Measurements from ENCODE around the gene RBM24. TPM values are rescaled to one million over a fixed set of nuclear protein-coding genes. Genes with fewer than 3 reads are reported as not detected.

Gene RBM24
- total and polyA plus RNA-seq, 9 of the 15 experiments (the other 6 are each of a cell fraction or from before 2014, with no cell fraction given): not detected

DNA sequence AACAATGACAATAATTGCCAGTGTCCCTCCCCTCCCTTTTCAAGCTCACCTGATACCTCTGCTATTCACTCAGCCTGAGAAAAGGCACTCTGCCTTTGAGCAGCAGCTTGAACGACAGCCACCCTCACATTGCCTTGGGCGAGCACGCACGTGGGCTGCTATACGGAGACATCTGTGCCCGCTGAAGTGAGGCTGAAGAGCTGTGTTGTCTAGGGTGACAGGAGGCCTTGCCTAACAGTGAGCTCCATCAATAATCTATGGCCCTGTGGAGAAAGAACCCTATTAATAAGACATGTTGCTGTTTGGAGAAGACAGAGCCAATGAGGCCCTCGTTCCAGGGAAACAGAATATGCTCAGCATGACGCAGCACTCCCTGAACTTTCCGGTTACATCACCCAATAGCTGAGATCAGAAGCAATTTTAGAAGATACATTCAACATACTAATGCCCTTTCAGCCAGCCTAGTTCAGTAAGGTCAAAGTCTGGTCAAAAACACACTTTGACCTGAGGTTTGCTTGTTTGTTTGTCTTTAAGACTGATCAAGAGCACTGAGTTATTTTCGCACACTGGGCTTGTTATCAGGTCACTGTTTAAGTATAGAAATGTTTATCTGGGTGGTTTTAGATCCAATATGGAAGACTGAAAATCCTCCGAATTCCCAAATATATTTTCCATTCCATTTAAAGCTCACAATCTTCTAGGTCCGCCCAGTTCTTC, 30.6 kb downstream of the RBM24 start:
- no peak overlapping the region for H3K9ac ChIP-seq (ENCODE audit: insufficient read depth in 1 of 2, low read depth in 2 of 2, low read length in 2 of 2)
- in situ Hi-C loops (cut with MboI): no loop called here
- 27% methylated on average over 12 of the region's 12 CpGs for WGBS (ENCODE audit: insufficient coverage, low coverage, missing lambda C conversion rate)
- TF ChIP-seq, protein P1, sequence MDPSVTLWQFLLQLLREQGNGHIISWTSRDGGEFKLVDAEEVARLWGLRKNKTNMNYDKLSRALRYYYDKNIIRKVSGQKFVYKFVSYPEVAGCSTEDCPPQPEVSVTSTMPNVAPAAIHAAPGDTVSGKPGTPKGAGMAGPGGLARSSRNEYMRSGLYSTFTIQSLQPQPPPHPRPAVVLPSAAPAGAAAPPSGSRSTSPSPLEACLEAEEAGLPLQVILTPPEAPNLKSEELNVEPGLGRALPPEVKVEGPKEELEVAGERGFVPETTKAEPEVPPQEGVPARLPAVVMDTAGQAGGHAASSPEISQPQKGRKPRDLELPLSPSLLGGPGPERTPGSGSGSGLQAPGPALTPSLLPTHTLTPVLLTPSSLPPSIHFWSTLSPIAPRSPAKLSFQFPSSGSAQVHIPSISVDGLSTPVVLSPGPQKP (CRISPR knock-in tag; IDR thresholded peaks at IDR 0.05): no peak
- TF ChIP-seq, protein P2, sequence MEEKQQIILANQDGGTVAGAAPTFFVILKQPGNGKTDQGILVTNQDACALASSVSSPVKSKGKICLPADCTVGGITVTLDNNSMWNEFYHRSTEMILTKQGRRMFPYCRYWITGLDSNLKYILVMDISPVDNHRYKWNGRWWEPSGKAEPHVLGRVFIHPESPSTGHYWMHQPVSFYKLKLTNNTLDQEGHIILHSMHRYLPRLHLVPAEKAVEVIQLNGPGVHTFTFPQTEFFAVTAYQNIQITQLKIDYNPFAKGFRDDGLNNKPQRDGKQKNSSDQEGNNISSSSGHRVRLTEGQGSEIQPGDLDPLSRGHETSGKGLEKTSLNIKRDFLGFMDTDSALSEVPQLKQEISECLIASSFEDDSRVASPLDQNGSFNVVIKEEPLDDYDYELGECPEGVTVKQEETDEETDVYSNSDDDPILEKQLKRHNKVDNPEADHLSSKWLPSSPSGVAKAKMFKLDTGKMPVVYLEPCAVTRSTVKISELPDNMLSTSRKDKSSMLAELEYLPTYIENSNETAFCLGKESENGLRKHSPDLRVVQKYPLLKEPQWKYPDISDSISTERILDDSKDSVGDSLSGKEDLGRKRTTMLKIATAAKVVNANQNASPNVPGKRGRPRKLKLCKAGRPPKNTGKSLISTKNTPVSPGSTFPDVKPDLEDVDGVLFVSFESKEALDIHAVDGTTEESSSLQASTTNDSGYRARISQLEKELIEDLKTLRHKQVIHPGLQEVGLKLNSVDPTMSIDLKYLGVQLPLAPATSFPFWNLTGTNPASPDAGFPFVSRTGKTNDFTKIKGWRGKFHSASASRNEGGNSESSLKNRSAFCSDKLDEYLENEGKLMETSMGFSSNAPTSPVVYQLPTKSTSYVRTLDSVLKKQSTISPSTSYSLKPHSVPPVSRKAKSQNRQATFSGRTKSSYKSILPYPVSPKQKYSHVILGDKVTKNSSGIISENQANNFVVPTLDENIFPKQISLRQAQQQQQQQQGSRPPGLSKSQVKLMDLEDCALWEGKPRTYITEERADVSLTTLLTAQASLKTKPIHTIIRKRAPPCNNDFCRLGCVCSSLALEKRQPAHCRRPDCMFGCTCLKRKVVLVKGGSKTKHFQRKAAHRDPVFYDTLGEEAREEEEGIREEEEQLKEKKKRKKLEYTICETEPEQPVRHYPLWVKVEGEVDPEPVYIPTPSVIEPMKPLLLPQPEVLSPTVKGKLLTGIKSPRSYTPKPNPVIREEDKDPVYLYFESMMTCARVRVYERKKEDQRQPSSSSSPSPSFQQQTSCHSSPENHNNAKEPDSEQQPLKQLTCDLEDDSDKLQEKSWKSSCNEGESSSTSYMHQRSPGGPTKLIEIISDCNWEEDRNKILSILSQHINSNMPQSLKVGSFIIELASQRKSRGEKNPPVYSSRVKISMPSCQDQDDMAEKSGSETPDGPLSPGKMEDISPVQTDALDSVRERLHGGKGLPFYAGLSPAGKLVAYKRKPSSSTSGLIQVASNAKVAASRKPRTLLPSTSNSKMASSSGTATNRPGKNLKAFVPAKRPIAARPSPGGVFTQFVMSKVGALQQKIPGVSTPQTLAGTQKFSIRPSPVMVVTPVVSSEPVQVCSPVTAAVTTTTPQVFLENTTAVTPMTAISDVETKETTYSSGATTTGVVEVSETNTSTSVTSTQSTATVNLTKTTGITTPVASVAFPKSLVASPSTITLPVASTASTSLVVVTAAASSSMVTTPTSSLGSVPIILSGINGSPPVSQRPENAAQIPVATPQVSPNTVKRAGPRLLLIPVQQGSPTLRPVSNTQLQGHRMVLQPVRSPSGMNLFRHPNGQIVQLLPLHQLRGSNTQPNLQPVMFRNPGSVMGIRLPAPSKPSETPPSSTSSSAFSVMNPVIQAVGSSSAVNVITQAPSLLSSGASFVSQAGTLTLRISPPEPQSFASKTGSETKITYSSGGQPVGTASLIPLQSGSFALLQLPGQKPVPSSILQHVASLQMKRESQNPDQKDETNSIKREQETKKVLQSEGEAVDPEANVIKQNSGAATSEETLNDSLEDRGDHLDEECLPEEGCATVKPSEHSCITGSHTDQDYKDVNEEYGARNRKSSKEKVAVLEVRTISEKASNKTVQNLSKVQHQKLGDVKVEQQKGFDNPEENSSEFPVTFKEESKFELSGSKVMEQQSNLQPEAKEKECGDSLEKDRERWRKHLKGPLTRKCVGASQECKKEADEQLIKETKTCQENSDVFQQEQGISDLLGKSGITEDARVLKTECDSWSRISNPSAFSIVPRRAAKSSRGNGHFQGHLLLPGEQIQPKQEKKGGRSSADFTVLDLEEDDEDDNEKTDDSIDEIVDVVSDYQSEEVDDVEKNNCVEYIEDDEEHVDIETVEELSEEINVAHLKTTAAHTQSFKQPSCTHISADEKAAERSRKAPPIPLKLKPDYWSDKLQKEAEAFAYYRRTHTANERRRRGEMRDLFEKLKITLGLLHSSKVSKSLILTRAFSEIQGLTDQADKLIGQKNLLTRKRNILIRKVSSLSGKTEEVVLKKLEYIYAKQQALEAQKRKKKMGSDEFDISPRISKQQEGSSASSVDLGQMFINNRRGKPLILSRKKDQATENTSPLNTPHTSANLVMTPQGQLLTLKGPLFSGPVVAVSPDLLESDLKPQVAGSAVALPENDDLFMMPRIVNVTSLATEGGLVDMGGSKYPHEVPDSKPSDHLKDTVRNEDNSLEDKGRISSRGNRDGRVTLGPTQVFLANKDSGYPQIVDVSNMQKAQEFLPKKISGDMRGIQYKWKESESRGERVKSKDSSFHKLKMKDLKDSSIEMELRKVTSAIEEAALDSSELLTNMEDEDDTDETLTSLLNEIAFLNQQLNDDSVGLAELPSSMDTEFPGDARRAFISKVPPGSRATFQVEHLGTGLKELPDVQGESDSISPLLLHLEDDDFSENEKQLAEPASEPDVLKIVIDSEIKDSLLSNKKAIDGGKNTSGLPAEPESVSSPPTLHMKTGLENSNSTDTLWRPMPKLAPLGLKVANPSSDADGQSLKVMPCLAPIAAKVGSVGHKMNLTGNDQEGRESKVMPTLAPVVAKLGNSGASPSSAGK (IDR thresholded peaks at IDR 0.05): peak; percentile 96
- TF ChIP-seq LEF1 (IDR thresholded peaks at IDR 0.05): peak; percentile 61; the same call in 1 of the 2 replicates
- TF ChIP-seq KDM1A (IDR thresholded peaks at IDR 0.05): no peak
- TF ChIP-seq MCM2 (IDR thresholded peaks at IDR 0.05; ENCODE audit: low read depth): no peak
- TF ChIP-seq, protein P3, sequence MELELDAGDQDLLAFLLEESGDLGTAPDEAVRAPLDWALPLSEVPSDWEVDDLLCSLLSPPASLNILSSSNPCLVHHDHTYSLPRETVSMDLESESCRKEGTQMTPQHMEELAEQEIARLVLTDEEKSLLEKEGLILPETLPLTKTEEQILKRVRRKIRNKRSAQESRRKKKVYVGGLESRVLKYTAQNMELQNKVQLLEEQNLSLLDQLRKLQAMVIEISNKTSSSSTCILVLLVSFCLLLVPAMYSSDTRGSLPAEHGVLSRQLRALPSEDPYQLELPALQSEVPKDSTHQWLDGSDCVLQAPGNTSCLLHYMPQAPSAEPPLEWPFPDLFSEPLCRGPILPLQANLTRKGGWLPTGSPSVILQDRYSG (tag; conservative IDR thresholded peaks at IDR 0.05; ENCODE audit: low read depth): no peak
- TF ChIP-seq MCM5 (IDR thresholded peaks at IDR 0.05; ENCODE audit: low read depth): no peak
- TF ChIP-seq ARID1B (IDR thresholded peaks at IDR 0.05): peak; percentile 53

More for the DNA sequence above, 30.6 kb downstream of the RBM24 start:
- CTCF ChIA-PET (ENCODE audit: low intra/inter-chr PET ratio): no interaction called here
- H3K4me3 ChIP-seq: no peak overlapping the region
- no peaks in the 10 kb centered on the region for H4K20me1 ChIP-seq (replicated peaks; ENCODE audit: control insufficient read depth, insufficient read depth, low read length)
- DNase-seq (ENCODE audit: extremely low read depth in 1 of 4, low spot score in 3 of 4) (peak; percentile 25 to 42 (median 38)), ATAC-seq (peak; percentile 90), FAIRE-seq (peak; percentile 72)
- POLR2A ChIA-PET: no interaction called here
- BruUV-seq (replicated peaks): no TSS peak
- H3K27ac ChIP-seq (ENCODE audit: extremely low read depth, low read depth, low read length): peak overlapping the region; percentile 32; the same call in 1 of the 3 replicates
- H3K4me1 ChIP-seq (replicated peaks in 1 of 2; ENCODE audit: control insufficient read depth in 2 of 2, insufficient read depth in 2 of 2, low read length in 2 of 2): peaks cover 0 to 9% of the 10 kb centered on the region in 2 experiments; a peak in 3 of 5 replicates
- H2AFZ ChIP-seq (ENCODE audit: low read depth, low read length): peak overlapping the region; percentile 73
- no peaks in the 10 kb centered on the region for H3K9me3 ChIP-seq (replicated peaks; ENCODE audit: control insufficient read depth, insufficient read depth, low read depth, low read length)
- peak overlapping the region; percentile 50 for H3K4me2 ChIP-seq (ENCODE audit: insufficient read depth, low read length)
- no peaks in the 10 kb centered on the region for H3K36me3 ChIP-seq (ENCODE audit: control insufficient read depth, insufficient read depth, low read length)
- intact Hi-C loops (cut with micrococcal nuclease): no loop called here
- H3K79me2 ChIP-seq (ENCODE audit: control insufficient read depth, insufficient read depth, low read length): no peaks in the 10 kb centered on the region
- peaks cover 0 to 19% of the 10 kb centered on the region in 2 experiments; a peak in 2 of 5 replicates for H3K27me3 ChIP-seq (ENCODE audit: control insufficient read depth in 2 of 2, insufficient read depth in 2 of 2, low read length in 2 of 2)
- no peaks in the 10 kb centered on the region for H3K9me1 ChIP-seq (ENCODE audit: control insufficient read depth, insufficient read depth, low read length)
